ENCODE measurements around the gene SPRR1B.

GRCh38 chr1:153024413-153024812 is 6.6 kb upstream of the SPRR1B start:
- no peak for TF ChIP-seq POLR2A (IDR thresholded peaks at IDR 0.05)
- TF ChIP-seq, protein P1, sequence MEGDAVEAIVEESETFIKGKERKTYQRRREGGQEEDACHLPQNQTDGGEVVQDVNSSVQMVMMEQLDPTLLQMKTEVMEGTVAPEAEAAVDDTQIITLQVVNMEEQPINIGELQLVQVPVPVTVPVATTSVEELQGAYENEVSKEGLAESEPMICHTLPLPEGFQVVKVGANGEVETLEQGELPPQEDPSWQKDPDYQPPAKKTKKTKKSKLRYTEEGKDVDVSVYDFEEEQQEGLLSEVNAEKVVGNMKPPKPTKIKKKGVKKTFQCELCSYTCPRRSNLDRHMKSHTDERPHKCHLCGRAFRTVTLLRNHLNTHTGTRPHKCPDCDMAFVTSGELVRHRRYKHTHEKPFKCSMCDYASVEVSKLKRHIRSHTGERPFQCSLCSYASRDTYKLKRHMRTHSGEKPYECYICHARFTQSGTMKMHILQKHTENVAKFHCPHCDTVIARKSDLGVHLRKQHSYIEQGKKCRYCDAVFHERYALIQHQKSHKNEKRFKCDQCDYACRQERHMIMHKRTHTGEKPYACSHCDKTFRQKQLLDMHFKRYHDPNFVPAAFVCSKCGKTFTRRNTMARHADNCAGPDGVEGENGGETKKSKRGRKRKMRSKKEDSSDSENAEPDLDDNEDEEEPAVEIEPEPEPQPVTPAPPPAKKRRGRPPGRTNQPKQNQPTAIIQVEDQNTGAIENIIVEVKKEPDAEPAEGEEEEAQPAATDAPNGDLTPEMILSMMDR (IDR thresholded peaks at IDR 0.05), result no peak
- no peak for TF ChIP-seq POLR2AphosphoS5 (IDR thresholded peaks at IDR 0.05)
- no peak for TF ChIP-seq EP300 (IDR thresholded peaks at IDR 0.05)

Data from suprapubic skin (tissue), 4 donors.